H9 (cell line): ENCODE measurements around the gene EPS8. TPM values are rescaled to one million over a fixed set of nuclear protein-coding genes. Genes with fewer than 3 reads are reported as not detected.

ENCODE experiments used
- DNase-seq: peaks from one replicate; pipeline ENCODE4 v3.0.0-alpha.2; 2017
- H2AFZ ChIP-seq: one replicate; pipeline ENCODE4 v1.6.1; 2013; ENCODE audit warnings: mild to moderate bottlenecking, low read length, control low read depth, moderate library complexity
- H2AK5ac ChIP-seq: 2 replicates; pipeline ENCODE4 v1.6.1; 2013; ENCODE audit warnings: low read length, control low read depth, mixed read lengths; ENCODE audit not compliant: insufficient read length
- H2BK120ac ChIP-seq: one replicate; pipeline ENCODE4 v1.6.1; 2013; ENCODE audit warnings: low read depth, mild to moderate bottlenecking, low read length, control low read depth, inconsistent platforms; ENCODE audit not compliant: poor library complexity, severe bottlenecking
- H2BK12ac ChIP-seq: 2 replicates; pipeline ENCODE4 v1.6.1; 2013; ENCODE audit warnings: low read length, control low read depth, mixed read lengths, low read depth; ENCODE audit not compliant: insufficient read length
- H2BK15ac ChIP-seq: 2 replicates; pipeline ENCODE4 v1.6.1; 2013; ENCODE audit warnings: low read depth, low read length, control low read depth
- H2BK20ac ChIP-seq: one replicate; pipeline ENCODE4 v1.6.1; 2013; ENCODE audit warnings: low read depth, mild to moderate bottlenecking, low read length, control low read depth, inconsistent platforms; ENCODE audit not compliant: poor library complexity, severe bottlenecking
- H2BK5ac ChIP-seq: 2 replicates; pipeline ENCODE4 v1.6.1; 2013; ENCODE audit warnings: low read length, control low read depth, mixed read lengths; ENCODE audit not compliant: insufficient read length
- H3K14ac ChIP-seq: 2 replicates; pipeline ENCODE4 v1.6.1; 2013; ENCODE audit warnings: low read length, control low read depth; ENCODE audit not compliant: insufficient read depth
- H3K18ac ChIP-seq: 2 replicates; pipeline ENCODE4 v1.6.1; 2013; ENCODE audit warnings: low read depth, mild to moderate bottlenecking, mixed read lengths, low read length, control low read depth; ENCODE audit not compliant: insufficient read length
- H3K23ac ChIP-seq: 2 replicates; pipeline ENCODE4 v1.6.1; 2013; ENCODE audit warnings: low read length, control low read depth, mixed read lengths, low read depth; ENCODE audit not compliant: insufficient read length
- H3K23me2 ChIP-seq: 2 replicates; pipeline ENCODE4 v1.6.1; 2013; ENCODE audit warnings: low read depth, mild to moderate bottlenecking, mixed read lengths, low read length, control low read depth; ENCODE audit not compliant: insufficient read length, poor library complexity, severe bottlenecking
- H3K27ac ChIP-seq: 2 replicates; pipeline ENCODE4 v1.5.1; 2013; ENCODE audit warnings: low read length, control low read depth, mixed read lengths, low read depth; ENCODE audit not compliant: insufficient read length
- H3K27me3 ChIP-seq: 2 replicates; pipeline ENCODE4 v1.6.1; 2013; ENCODE audit warnings: low read length, control low read depth, inconsistent platforms; ENCODE audit not compliant: insufficient read depth
- H3K4ac ChIP-seq: 2 replicates; pipeline ENCODE4 v1.6.1; 2013; ENCODE audit warnings: low read depth, mild to moderate bottlenecking, control low read depth, inconsistent platforms, low read length, moderate library complexity
- H3K4me1 ChIP-seq: 2 replicates; pipeline ENCODE4 v1.6.1; 2013; ENCODE audit warnings: low read length, control low read depth, inconsistent platforms; ENCODE audit not compliant: insufficient read depth
- H3K4me2 ChIP-seq: 2 replicates; pipeline ENCODE4 v1.6.1; 2013; ENCODE audit warnings: low read length, control low read depth, mixed read lengths; ENCODE audit not compliant: insufficient read length, insufficient read depth
- H3K56ac ChIP-seq: 2 replicates; pipeline ENCODE4 v1.6.1; 2013; ENCODE audit warnings: low read depth, mild to moderate bottlenecking, mixed read lengths, low read length, control low read depth; ENCODE audit not compliant: insufficient read length
- H3K79me1 ChIP-seq: 2 replicates; pipeline ENCODE4 v1.6.1; 2013; ENCODE audit warnings: low read depth, mild to moderate bottlenecking, moderate library complexity, low read length, control low read depth, inconsistent platforms; ENCODE audit not compliant: insufficient read depth, poor library complexity, severe bottlenecking
- H3K79me2 ChIP-seq: 2 replicates; pipeline ENCODE4 v1.6.1; 2013; ENCODE audit warnings: low read length, control low read depth, inconsistent platforms; ENCODE audit not compliant: insufficient read depth
- H3K9ac ChIP-seq: 2 replicates; pipeline ENCODE4 v1.6.1; 2013; ENCODE audit warnings: low read length, control low read depth, mixed read lengths; ENCODE audit not compliant: insufficient read length; ENCODE audit errors: extremely low read depth
- H3K9me3 ChIP-seq: one replicate; pipeline ENCODE4 v1.6.1; 2013; ENCODE audit warnings: low read depth, low read length, inconsistent platforms; ENCODE audit not compliant: control insufficient read depth
- H3T11ph ChIP-seq: one replicate; pipeline ENCODE4 v1.6.1; 2013; ENCODE audit warnings: mild to moderate bottlenecking, low read length, control low read depth, inconsistent platforms
- H4K20me1 ChIP-seq: one replicate; pipeline ENCODE4 v1.6.1; 2013; ENCODE audit not compliant: control insufficient read depth, insufficient read length, insufficient read depth
- H4K5ac ChIP-seq: 2 replicates; pipeline ENCODE4 v1.6.1; 2013; ENCODE audit warnings: low read depth, mild to moderate bottlenecking, mixed read lengths, low read length, control low read depth; ENCODE audit not compliant: insufficient read length
- H4K8ac ChIP-seq: replicated peaks from 2 replicates; pipeline ENCODE4 v1.6.1; 2013; ENCODE audit warnings: low read length, control low read depth, mixed read lengths, low read depth; ENCODE audit not compliant: insufficient read length
- H4K91ac ChIP-seq: 2 replicates; pipeline ENCODE4 v1.6.1; 2013; ENCODE audit warnings: low read depth, mild to moderate bottlenecking, moderate library complexity, mixed read lengths, low read length, control low read depth; ENCODE audit not compliant: insufficient read length
- H3K27ac Mint-ChIP-seq, 3 experiments: 2 replicates in 2 of 3; 3 replicates in 1 of 3; pipeline ENCODE4 v1.8.0; 2020 to 2021; ENCODE audit warnings: mixed read lengths in 3 of 3, mild to moderate bottlenecking in 1 of 3, moderate library complexity in 1 of 3
- H3K27me3 Mint-ChIP-seq: 2 replicates; pipeline ENCODE4 v1.8.0; 2021; ENCODE audit warnings: low read depth, mild to moderate bottlenecking, moderate library complexity, mixed read lengths
- H3K36me3 Mint-ChIP-seq, 3 experiments: 2 replicates in 2 of 3; 3 replicates in 1 of 3; pipeline ENCODE4 v1.8.0; 2020 to 2021; ENCODE audit warnings: low read depth in 3 of 3, mixed read lengths in 3 of 3; ENCODE audit not compliant: insufficient read depth in 1 of 3
- H3K4me1 Mint-ChIP-seq, 2 experiments: 2 replicates each; pipeline ENCODE4 v1.8.0; 2020; ENCODE audit warnings: mixed read lengths in 2 of 2
- H3K4me3 Mint-ChIP-seq, 2 experiments: 2 replicates in 1 of 2; 3 replicates in 1 of 2; pipeline ENCODE4 v1.8.0; 2020 to 2021; ENCODE audit warnings: mild to moderate bottlenecking in 2 of 2, mixed read lengths in 2 of 2, moderate library complexity in 1 of 2
- H3K9me3 Mint-ChIP-seq, 2 experiments: 2 replicates in 1 of 2; 3 replicates in 1 of 2; pipeline ENCODE4 v1.8.0; 2020; ENCODE audit warnings: mild to moderate bottlenecking in 2 of 2, mixed read lengths in 2 of 2, moderate library complexity in 1 of 2
- CTCF ChIP-seq: fragments of 200-600 bp; sonication (generic); conservative IDR thresholded peaks from 3 replicates; pipeline ENCODE4 v1.8.0; 2021; ENCODE audit warnings: antibody characterized with exemption, mild to moderate bottlenecking
- WGBS: extraction: QIAGEN DNeasy Blood & Tissue Kit; methylation state at CpG from one replicate; pipeline ENCODE4 v1.1.7; 2013; ENCODE audit warnings: missing lambda C conversion rate, low lambda C conversion rate, mixed read lengths; ENCODE audit not compliant: insufficient read length; ENCODE audit errors: extremely low coverage; 5-methylcytosine and 5-hydroxymethylcytosine counted together
- total RNA-seq: library from RNA; stranded (reverse); gene quantifications from 2 replicates; pipeline ENCODE4 v1.2.1, GENCODE V29; 2021

Gene EPS8
- total RNA-seq, 1 experiment from 2014 or later = 2.2 TPM

DNA sequence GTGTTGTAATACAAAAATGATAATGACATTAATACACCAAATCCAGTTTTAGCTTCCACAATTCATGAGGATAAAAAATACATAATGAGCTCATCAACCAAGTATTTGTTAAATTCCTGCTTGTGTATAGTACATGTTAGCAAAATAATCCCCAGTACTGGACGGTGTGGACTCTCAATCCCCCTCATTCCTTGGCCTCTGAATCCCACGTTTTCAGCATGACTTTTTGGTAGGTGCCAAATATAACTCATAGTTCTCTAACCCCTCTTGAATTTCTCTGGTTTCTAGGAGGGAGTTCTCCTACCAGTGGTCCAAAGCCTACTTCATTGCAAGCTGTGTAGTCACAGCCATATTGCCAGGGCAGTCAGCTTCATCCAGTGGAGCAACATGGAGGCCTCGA, 41.4 kb upstream of the EPS8 start:
- H3K4me3 Mint-ChIP-seq = no peak overlapping the region
- Histone ChIP-seq H2BK5ac (no peak overlapping the region), H3K9me3 (no peaks in the 10 kb centered on the region), H3K9ac (no peak overlapping the region), H3K23ac (no peak overlapping the region), H3K79me2 (no peaks in the 10 kb centered on the region), H3K14ac (no peak overlapping the region), H3K4ac (no peak overlapping the region), H2AK5ac (no peak overlapping the region), H2BK120ac (no peak overlapping the region), H2BK15ac (no peak overlapping the region), H2AFZ (no peak overlapping the region), H3K23me2 (no peaks in the 10 kb centered on the region), H3K4me2 (no peak overlapping the region), H3K27ac (no peak overlapping the region), H4K20me1 (no peaks in the 10 kb centered on the region), H3K18ac (no peak overlapping the region), H4K8ac (no peak overlapping the region), H4K91ac (no peak overlapping the region), H3K4me1 (no peaks in the 10 kb centered on the region), H3K79me1 (no peaks in the 10 kb centered on the region), H3K56ac (no peak overlapping the region), H3K27me3 (no peaks in the 10 kb centered on the region), H2BK20ac (no peak overlapping the region), H2BK12ac (no peak overlapping the region), H4K5ac (no peak overlapping the region), H3T11ph (no peak overlapping the region)
- TF ChIP-seq CTCF = no peak
- no CpG with 5 or more reads among the region's 3 CpGs for WGBS
- H3K27ac Mint-ChIP-seq = no peak overlapping the region; a peak in 1 of 7 replicates
- no peaks in the 10 kb centered on the region for H3K4me1 Mint-ChIP-seq
- H3K9me3 Mint-ChIP-seq = no peaks in the 10 kb centered on the region
- H3K36me3 Mint-ChIP-seq = no peaks in the 10 kb centered on the region
- DNase-seq = no peak
- no peaks in the 10 kb centered on the region for H3K27me3 Mint-ChIP-seq
